HepG2 (cell line): Measurements from ENCODE around the gene GNPAT. TPM values are rescaled to one million over a fixed set of nuclear protein-coding genes. Genes with fewer than 3 reads are reported as not detected.

ENCODE experiments used
- BRCA1 ChIP-seq: sonication (generic); formaldehyde crosslinking; IDR thresholded peaks from 2 replicates; pipeline ENCODE4 v1.4.0; 2020; ENCODE audit warnings: missing genetic modification reagents
- GATAD2A ChIP-seq: IDR thresholded peaks from 2 replicates; pipeline ENCODE4 v1.6.1; 2016
- MZF1 ChIP-seq: sonication (generic); formaldehyde crosslinking; IDR thresholded peaks from 2 replicates; pipeline ENCODE4 v1.8.1; 2023; ENCODE audit warnings: mild to moderate bottlenecking, missing genetic modification reagents, borderline replicate concordance
- NFIC ChIP-seq: IDR thresholded peaks from 2 replicates; pipeline ENCODE4 v1.6.1; 2012; ENCODE audit warnings: mild to moderate bottlenecking, low read length, inconsistent platforms
- NFRKB ChIP-seq: fragments of 450-650 bp; IDR thresholded peaks from 2 replicates; pipeline ENCODE4 v1.6.1; 2017
- NR3C1 ChIP-seq: sonication (generic); formaldehyde crosslinking; IDR thresholded peaks from 2 replicates; pipeline ENCODE4 v1.4.0; 2020; ENCODE audit warnings: missing genetic modification reagents
- RNF2 ChIP-seq: fragments of 450-650 bp; conservative IDR thresholded peaks from 2 replicates; pipeline ENCODE4 v1.6.1; 2016; ENCODE audit warnings: low read depth
- SRY ChIP-seq: sonication (generic); formaldehyde crosslinking; IDR thresholded peaks from 2 replicates; pipeline ENCODE4 v1.8.0; 2022; ENCODE audit warnings: mild to moderate bottlenecking, missing genetic modification reagents
- STAG1 ChIP-seq: sonication (generic); formaldehyde crosslinking; IDR thresholded peaks from 2 replicates; pipeline ENCODE4 v1.4.0; 2020; ENCODE audit warnings: missing genetic modification reagents
- TAF1 ChIP-seq: sonication (generic); formaldehyde crosslinking; IDR thresholded peaks from 2 replicates; pipeline ENCODE4 v1.4.0; 2020; ENCODE audit warnings: missing genetic modification reagents
- TSC22D2 ChIP-seq: sonication (generic); formaldehyde crosslinking; IDR thresholded peaks from 2 replicates; pipeline ENCODE4 v1.5.1; 2020; ENCODE audit warnings: missing genetic modification reagents, mild to moderate bottlenecking, borderline replicate concordance
- ZC3H4 ChIP-seq: sonication (generic); formaldehyde crosslinking; IDR thresholded peaks from 2 replicates; pipeline ENCODE4 v1.4.0; 2020; ENCODE audit warnings: missing genetic modification reagents, borderline replicate concordance
- ZKSCAN5 ChIP-seq: sonication (generic); formaldehyde crosslinking; IDR thresholded peaks from 2 replicates; pipeline ENCODE4 v1.5.1; 2020; ENCODE audit warnings: mild to moderate bottlenecking, missing genetic modification reagents
- ZNF264 ChIP-seq: sonication (generic); formaldehyde crosslinking; IDR thresholded peaks from 2 replicates; pipeline ENCODE4 v1.4.0; 2020; ENCODE audit warnings: missing genetic modification reagents
- ZNF331 ChIP-seq: sonication (generic); formaldehyde crosslinking; IDR thresholded peaks from 2 replicates; pipeline ENCODE4 v1.4.0; 2020; ENCODE audit warnings: missing genetic modification reagents
- ZNF549 ChIP-seq: sonication (generic); formaldehyde crosslinking; IDR thresholded peaks from 2 replicates; pipeline ENCODE4 v1.5.0; 2020; ENCODE audit warnings: missing genetic modification reagents
- ZNF709 ChIP-seq: sonication (generic); formaldehyde crosslinking; IDR thresholded peaks from 2 replicates; pipeline ENCODE4 v1.5.0; 2020; ENCODE audit warnings: mild to moderate bottlenecking, missing genetic modification reagents
- ZNF841 ChIP-seq: sonication (generic); formaldehyde crosslinking; IDR thresholded peaks from 2 replicates; pipeline ENCODE4 v1.8.1; 2023; ENCODE audit warnings: missing genetic modification reagents, borderline replicate concordance
- polyA plus RNA-seq, 8 experiments: library from polyadenylated mRNA; depleted of rRNA in 3 of 8; stranded (reverse) in 7 of 8; unstranded in 1 of 8; fragments of >200 nt; fragmentation: Illumina TruSeq in 4 of 8; extraction: Trizol in 4 of 8; gene quantifications; 2 replicates each; pipeline versions ENCODE4 v1.2.1 to v1.2.3, GENCODE V29; 2011 to 2016; ENCODE audit warnings: low read depth in 4 of 8, missing spikeins in 1 of 8, mixed read lengths in 1 of 8; ENCODE audit not compliant: insufficient read depth in 1 of 8
- total RNA-seq, 5 experiments: library from RNA; depleted of rRNA; stranded (reverse); fragments of >200 nt; fragmentation: Illumina TruSeq; extraction: Trizol; gene quantifications; 2 replicates each; pipeline ENCODE4 v1.2.3, GENCODE V29; 2016; ENCODE audit warnings: low read depth in 1 of 5
- TF ChIP-seq, protein P1 (sequence below): sonication (generic); formaldehyde crosslinking; IDR thresholded peaks from 2 replicates; pipeline ENCODE4 v1.8.0; 2022; ENCODE audit warnings: missing genetic modification reagents, low read depth, mild to moderate bottlenecking, borderline replicate concordance
- TF ChIP-seq, protein P2 (sequence below): sonication (generic); formaldehyde crosslinking; IDR thresholded peaks from 2 replicates; pipeline ENCODE4 v1.5.0; 2020; ENCODE audit warnings: mild to moderate bottlenecking, low read depth, missing genetic modification reagents, borderline replicate concordance
- TF ChIP-seq, protein P3 (sequence below): sonication (generic); formaldehyde crosslinking; conservative IDR thresholded peaks from 2 replicates; pipeline ENCODE4 v1.8.0; 2022; ENCODE audit warnings: low read depth, missing genetic modification reagents
- TF ChIP-seq, protein P4 (sequence below): sonication (generic); formaldehyde crosslinking; IDR thresholded peaks from 2 replicates; pipeline ENCODE4 v1.5.1; 2020; ENCODE audit warnings: missing genetic modification reagents, mild to moderate bottlenecking, borderline replicate concordance
- TF ChIP-seq, protein P5 (sequence below): sonication (generic); formaldehyde crosslinking; IDR thresholded peaks from 2 replicates; pipeline ENCODE4 v1.4.0; 2020; ENCODE audit warnings: low read depth, mild to moderate bottlenecking, missing genetic modification reagents
- TF ChIP-seq, protein P6 (sequence below): sonication (generic); formaldehyde crosslinking; IDR thresholded peaks from 2 replicates; pipeline ENCODE4 v1.5.0; 2020; ENCODE audit warnings: mild to moderate bottlenecking, missing genetic modification reagents, moderate library complexity
- TF ChIP-seq, protein P7 (sequence below): sonication (generic); formaldehyde crosslinking; IDR thresholded peaks from 2 replicates; pipeline ENCODE4 v1.4.0; 2020; ENCODE audit warnings: missing genetic modification reagents
- TF ChIP-seq, protein P8 (sequence below): sonication (generic); formaldehyde crosslinking; IDR thresholded peaks from 2 replicates; pipeline ENCODE4 v1.4.0; 2020; ENCODE audit warnings: missing genetic modification reagents, borderline replicate concordance

GNPAT gene
- total and polyA plus RNA-seq, 2 of the 13 experiments (the other 11 are each of a cell fraction or from before 2014, with no cell fraction given), result 58.3 to 114 TPM

DNA sequence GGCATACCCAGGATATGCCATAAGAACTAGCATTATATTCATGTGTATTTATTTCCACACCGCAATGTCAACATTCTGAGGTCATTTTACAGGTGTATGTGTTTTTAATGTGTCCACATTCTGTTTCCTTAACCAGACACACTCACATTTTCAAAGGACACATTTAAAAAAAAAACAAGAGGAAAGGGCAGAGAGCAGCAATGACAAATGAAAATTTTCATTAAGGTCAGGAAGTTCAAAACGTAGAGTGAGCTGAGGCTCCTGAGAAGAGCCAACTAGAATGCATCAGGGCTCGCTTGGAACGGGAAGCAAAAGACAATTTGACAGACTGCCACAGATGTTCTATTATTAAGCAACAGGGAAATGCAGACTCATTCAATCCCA lies 4.8 kb upstream of the GNPAT start (continued):
- TF ChIP-seq, protein P1, sequence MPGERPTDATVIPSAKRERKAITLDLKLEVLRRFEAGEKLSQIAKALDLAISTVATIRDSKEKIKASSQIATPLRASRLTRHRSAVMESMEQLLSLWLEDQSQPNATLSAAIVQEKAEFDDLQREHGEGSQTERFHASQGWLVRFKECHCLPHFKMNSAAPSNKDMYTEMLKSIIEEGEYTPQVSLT (CRISPR knock-in tag), result no peak
- TF ChIP-seq, protein P2, sequence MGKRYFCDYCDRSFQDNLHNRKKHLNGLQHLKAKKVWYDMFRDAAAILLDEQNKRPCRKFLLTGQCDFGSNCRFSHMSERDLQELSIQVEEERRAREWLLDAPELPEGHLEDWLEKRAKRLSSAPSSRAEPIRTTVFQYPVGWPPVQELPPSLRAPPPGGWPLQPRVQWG (CRISPR knock-in tag), result no peak
- TF ChIP-seq ZNF264 (CRISPR knock-in tag) (no peak), NR3C1 (CRISPR knock-in tag) (no peak), RNF2 (no peak), NFRKB (no peak), TAF1 (CRISPR knock-in tag) (no peak), ZNF331 (no peak), ZKSCAN5 (CRISPR knock-in tag) (no peak), TSC22D2 (CRISPR knock-in tag) (no peak), GATAD2A (CRISPR knock-in tag) (peak; percentile 88), ZNF709 (CRISPR knock-in tag) (no peak), SRY (CRISPR knock-in tag) (no peak), ZC3H4 (no peak), ZNF841 (CRISPR knock-in tag) (no peak), MZF1 (CRISPR knock-in tag) (no peak), ZNF549 (CRISPR knock-in tag) (no peak), NFIC (peak; percentile 70; the same call in 1 of the 2 replicates), STAG1 (CRISPR knock-in tag) (no peak), BRCA1 (CRISPR knock-in tag) (no peak)
- TF ChIP-seq, protein P3, sequence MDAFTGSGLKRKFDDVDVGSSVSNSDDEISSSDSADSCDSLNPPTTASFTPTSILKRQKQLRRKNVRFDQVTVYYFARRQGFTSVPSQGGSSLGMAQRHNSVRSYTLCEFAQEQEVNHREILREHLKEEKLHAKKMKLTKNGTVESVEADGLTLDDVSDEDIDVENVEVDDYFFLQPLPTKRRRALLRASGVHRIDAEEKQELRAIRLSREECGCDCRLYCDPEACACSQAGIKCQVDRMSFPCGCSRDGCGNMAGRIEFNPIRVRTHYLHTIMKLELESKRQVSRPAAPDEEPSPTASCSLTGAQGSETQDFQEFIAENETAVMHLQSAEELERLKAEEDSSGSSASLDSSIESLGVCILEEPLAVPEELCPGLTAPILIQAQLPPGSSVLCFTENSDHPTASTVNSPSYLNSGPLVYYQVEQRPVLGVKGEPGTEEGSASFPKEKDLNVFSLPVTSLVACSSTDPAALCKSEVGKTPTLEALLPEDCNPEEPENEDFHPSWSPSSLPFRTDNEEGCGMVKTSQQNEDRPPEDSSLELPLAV, result no peak
- TF ChIP-seq, protein P4, sequence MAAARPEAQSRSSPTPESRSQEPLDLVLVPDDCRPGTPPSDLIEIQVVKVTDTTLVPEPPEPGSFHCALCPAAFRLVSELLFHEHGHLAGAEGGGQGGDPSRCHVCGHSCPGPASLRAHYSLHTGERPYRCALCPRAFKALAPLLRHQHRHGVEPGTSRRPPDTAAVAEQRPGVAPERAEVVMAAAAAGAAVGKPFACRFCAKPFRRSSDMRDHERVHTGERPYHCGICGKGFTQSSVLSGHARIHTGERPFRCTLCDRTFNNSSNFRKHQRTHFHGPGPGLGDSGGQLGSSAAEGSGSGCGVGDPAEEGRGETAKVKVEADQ (CRISPR knock-in tag), result no peak
- TF ChIP-seq, protein P5, sequence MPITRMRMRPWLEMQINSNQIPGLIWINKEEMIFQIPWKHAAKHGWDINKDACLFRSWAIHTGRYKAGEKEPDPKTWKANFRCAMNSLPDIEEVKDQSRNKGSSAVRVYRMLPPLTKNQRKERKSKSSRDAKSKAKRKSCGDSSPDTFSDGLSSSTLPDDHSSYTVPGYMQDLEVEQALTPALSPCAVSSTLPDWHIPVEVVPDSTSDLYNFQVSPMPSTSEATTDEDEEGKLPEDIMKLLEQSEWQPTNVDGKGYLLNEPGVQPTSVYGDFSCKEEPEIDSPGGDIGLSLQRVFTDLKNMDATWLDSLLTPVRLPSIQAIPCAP (CRISPR knock-in tag), result no peak
- TF ChIP-seq, protein P6, sequence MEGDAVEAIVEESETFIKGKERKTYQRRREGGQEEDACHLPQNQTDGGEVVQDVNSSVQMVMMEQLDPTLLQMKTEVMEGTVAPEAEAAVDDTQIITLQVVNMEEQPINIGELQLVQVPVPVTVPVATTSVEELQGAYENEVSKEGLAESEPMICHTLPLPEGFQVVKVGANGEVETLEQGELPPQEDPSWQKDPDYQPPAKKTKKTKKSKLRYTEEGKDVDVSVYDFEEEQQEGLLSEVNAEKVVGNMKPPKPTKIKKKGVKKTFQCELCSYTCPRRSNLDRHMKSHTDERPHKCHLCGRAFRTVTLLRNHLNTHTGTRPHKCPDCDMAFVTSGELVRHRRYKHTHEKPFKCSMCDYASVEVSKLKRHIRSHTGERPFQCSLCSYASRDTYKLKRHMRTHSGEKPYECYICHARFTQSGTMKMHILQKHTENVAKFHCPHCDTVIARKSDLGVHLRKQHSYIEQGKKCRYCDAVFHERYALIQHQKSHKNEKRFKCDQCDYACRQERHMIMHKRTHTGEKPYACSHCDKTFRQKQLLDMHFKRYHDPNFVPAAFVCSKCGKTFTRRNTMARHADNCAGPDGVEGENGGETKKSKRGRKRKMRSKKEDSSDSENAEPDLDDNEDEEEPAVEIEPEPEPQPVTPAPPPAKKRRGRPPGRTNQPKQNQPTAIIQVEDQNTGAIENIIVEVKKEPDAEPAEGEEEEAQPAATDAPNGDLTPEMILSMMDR (CRISPR knock-in tag), result no peak
- TF ChIP-seq, protein P7, sequence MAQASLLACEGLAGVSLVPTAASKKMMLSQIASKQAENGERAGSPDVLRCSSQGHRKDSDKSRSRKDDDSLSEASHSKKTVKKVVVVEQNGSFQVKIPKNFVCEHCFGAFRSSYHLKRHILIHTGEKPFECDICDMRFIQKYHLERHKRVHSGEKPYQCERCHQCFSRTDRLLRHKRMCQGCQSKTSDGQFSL (CRISPR knock-in tag), result no peak
- TF ChIP-seq, protein P8, sequence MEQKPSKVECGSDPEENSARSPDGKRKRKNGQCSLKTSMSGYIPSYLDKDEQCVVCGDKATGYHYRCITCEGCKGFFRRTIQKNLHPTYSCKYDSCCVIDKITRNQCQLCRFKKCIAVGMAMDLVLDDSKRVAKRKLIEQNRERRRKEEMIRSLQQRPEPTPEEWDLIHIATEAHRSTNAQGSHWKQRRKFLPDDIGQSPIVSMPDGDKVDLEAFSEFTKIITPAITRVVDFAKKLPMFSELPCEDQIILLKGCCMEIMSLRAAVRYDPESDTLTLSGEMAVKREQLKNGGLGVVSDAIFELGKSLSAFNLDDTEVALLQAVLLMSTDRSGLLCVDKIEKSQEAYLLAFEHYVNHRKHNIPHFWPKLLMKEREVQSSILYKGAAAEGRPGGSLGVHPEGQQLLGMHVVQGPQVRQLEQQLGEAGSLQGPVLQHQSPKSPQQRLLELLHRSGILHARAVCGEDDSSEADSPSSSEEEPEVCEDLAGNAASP (CRISPR knock-in tag), result peak; percentile 71; the same call in 1 of the 2 replicates
